Gastrocnemius medialis (tissue), 4 donors: ENCODE data around the gene SUPT5H.

Source experiments
- CTCF ChIP-seq, 5 experiments: fragments of 450-650 bp in 3 of 5; fragments of 200-600 bp in 2 of 5; sonication (generic) in 2 of 5; IDR thresholded peaks in 4 of 5; conservative IDR thresholded peaks in 1 of 5; 1 replicate in 4 of 5; 2 replicates in 1 of 5; pipeline ENCODE4 v1.5.1; 2016 to 2019; ENCODE audit warnings: antibody characterized with exemption in 5 of 5, mild to moderate bottlenecking in 3 of 5, moderate library complexity in 3 of 5
- POLR2A ChIP-seq, 2 donors: fragments of 450-650 bp; IDR thresholded peaks; one replicate each; pipeline ENCODE4 v1.6.1; 2017; ENCODE audit warnings: antibody characterized with exemption in 2 of 2, mild to moderate bottlenecking in 2 of 2, moderate library complexity in 2 of 2

GRCh38 chr19:39400061-39400460, 45.3 kb upstream of the SUPT5H start:
- no peak for TF ChIP-seq CTCF (IDR thresholded peaks at IDR 0.05 in 4 of 5, conservative IDR thresholded peaks at IDR 0.05 in 1 of 5)
- TF ChIP-seq POLR2A (IDR thresholded peaks at IDR 0.05): no peak
